SK-N-SH (cell line): ENCODE data around the gene PRM1. TPM values are rescaled to one million over a fixed set of nuclear protein-coding genes. Genes with fewer than 3 reads are reported as not detected.

ENCODE experiments used
- CTCF ChIA-PET: fragments of 300-600, 350-600 bp; formaldehyde crosslinking; extraction: SDS; loops from one replicate; lab custom pipeline; 2021; lab: Yijun Ruan, JAX
- POLR2A ChIA-PET: fragments of 350-600 bp; sonication (Branson Sonifier 250); formaldehyde crosslinking; extraction: SDS; loops from one replicate; lab custom pipeline; 2020; ENCODE audit warnings: antibody characterized with exemption, inconsistent platforms; lab: Yijun Ruan, JAX
- DNase-seq: peaks from one replicate; pipeline ENCODE4 v3.0.0; 2012
- H2AFZ ChIP-seq: fragments of 200-600 bp; sonication (generic); 2 replicates; pipeline ENCODE4 v1.8.1; 2016; ENCODE audit warnings: antibody characterized with exemption, mild to moderate bottlenecking, low read depth
- H3F3A ChIP-seq: fragments of 200-600 bp; sonication (generic); replicated peaks from 2 replicates; pipeline ENCODE3; 2016; ENCODE audit warnings: antibody characterized with exemption, mild to moderate bottlenecking; ENCODE audit not compliant: insufficient read depth
- H3K27ac ChIP-seq, 2 experiments: fragments of 200-500 bp in 1 of 2; fragments of 200-600 bp in 1 of 2; sonication (Bioruptor generic) in 1 of 2; sonication (generic), shearing (Covaris generic) in 1 of 2; 2 replicates each; pipeline versions ENCODE4 v1.5.1 to v1.6.1; 2014 to 2016; ENCODE audit warnings: low read depth in 2 of 2, inconsistent platforms in 1 of 2, low read length in 1 of 2, mild to moderate bottlenecking in 1 of 2, mixed read lengths in 1 of 2
- H3K27me3 ChIP-seq: fragments of 200-600 bp; sonication (generic), shearing (Covaris generic); 2 replicates; pipeline ENCODE4 v1.6.1; 2016; ENCODE audit warnings: mixed run types; ENCODE audit not compliant: insufficient read depth
- H3K36me3 ChIP-seq, 2 experiments: fragments of 200-500 bp in 1 of 2; fragments of 200-600 bp in 1 of 2; sonication (Bioruptor generic) in 1 of 2; sonication (generic) in 1 of 2; replicated peaks in 1 of 2; 2 replicates each; pipeline versions ENCODE3 to v1.5.1; 2014 to 2016; ENCODE audit warnings: low read length in 1 of 2, mild to moderate bottlenecking in 1 of 2; ENCODE audit not compliant: insufficient read depth in 2 of 2, control insufficient read depth in 1 of 2
- H3K4me1 ChIP-seq, 2 experiments: fragments of 200-500 bp in 1 of 2; fragments of 200-600 bp in 1 of 2; sonication (Bioruptor generic) in 1 of 2; sonication (generic), shearing (Covaris generic) in 1 of 2; 2 replicates each; pipeline versions ENCODE4 v1.5.1 to v1.6.1; 2014 to 2016; ENCODE audit warnings: low read depth in 1 of 2, low read length in 1 of 2, mixed run types in 1 of 2; ENCODE audit not compliant: insufficient read depth in 2 of 2, control insufficient read depth in 1 of 2
- H3K4me2 ChIP-seq: fragments of 200-600 bp; sonication (generic), shearing (Covaris generic); 2 replicates; pipeline ENCODE4 v1.6.1; 2017; ENCODE audit warnings: mixed run types
- H3K4me3 ChIP-seq, 2 experiments: fragments of 200-500 bp in 1 of 2; fragments of 200-600 bp in 1 of 2; sonication (Bioruptor generic) in 1 of 2; sonication (generic), shearing (Covaris generic) in 1 of 2; 2 replicates each; pipeline versions ENCODE4 v1.5.1 to v1.8.1; 2014 to 2016; ENCODE audit warnings: low read depth in 2 of 2, inconsistent platforms in 1 of 2, low read length in 1 of 2, mild to moderate bottlenecking in 1 of 2, mixed read lengths in 1 of 2, moderate library complexity in 1 of 2
- H3K79me2 ChIP-seq: fragments of 200-600 bp; sonication (generic); 2 replicates; pipeline ENCODE4 v1.8.1; 2017; ENCODE audit warnings: mild to moderate bottlenecking; ENCODE audit not compliant: insufficient read depth
- H3K9ac ChIP-seq: fragments of 200-600 bp; sonication (generic); 2 replicates; pipeline ENCODE4 v1.6.1; 2017; ENCODE audit warnings: mixed run types
- H3K9me2 ChIP-seq: fragments of 200-600 bp; sonication (generic); 2 replicates; pipeline ENCODE4 v1.6.1; 2017; ENCODE audit warnings: mixed run types
- H3K9me3 ChIP-seq: fragments of 200-600 bp; sonication (generic); 2 replicates; pipeline ENCODE4 v1.6.1; 2017; ENCODE audit warnings: mixed run types, mild to moderate bottlenecking, moderate library complexity
- H4K20me1 ChIP-seq: fragments of 200-600 bp; sonication (generic); 2 replicates; pipeline ENCODE4 v1.6.1; 2017; ENCODE audit warnings: mild to moderate bottlenecking, mixed run types; ENCODE audit not compliant: insufficient read depth
- CHD2 ChIP-seq: fragments of 150-350 bp; IDR thresholded peaks from 2 replicates; pipeline ENCODE4 v1.6.1; 2018; ENCODE audit warnings: low read length; ENCODE audit not compliant: partially characterized antibody
- CTCF ChIP-seq: fragments of 200-600 bp; sonication (generic); IDR thresholded peaks from 2 replicates; pipeline ENCODE4 v1.6.1; 2017; ENCODE audit warnings: antibody characterized with exemption, mild to moderate bottlenecking, moderate library complexity
- EP300 ChIP-seq, 2 experiments: IDR thresholded peaks; 2 replicates each; pipeline versions ENCODE4 v1.4.0 to v1.6.1; 2012; ENCODE audit warnings: borderline replicate concordance in 1 of 2, low read depth in 1 of 2, low read length in 1 of 2
- FOXJ3 ChIP-seq: sonication (generic); formaldehyde crosslinking; IDR thresholded peaks from 2 replicates; pipeline ENCODE4 v1.5.1; 2020; ENCODE audit warnings: mild to moderate bottlenecking, missing genetic modification reagents
- GATA2 ChIP-seq: sonication (generic); formaldehyde crosslinking; IDR thresholded peaks from 2 replicates; pipeline ENCODE4 v1.5.0; 2020; ENCODE audit warnings: mild to moderate bottlenecking, missing genetic modification reagents
- JUND ChIP-seq: IDR thresholded peaks from 2 replicates; pipeline ENCODE4 v1.4.0; 2012
- MEF2A ChIP-seq: IDR thresholded peaks from 2 replicates; pipeline ENCODE4 v1.4.0; 2012; ENCODE audit warnings: low read depth, borderline replicate concordance
- MXI1 ChIP-seq: IDR thresholded peaks from 2 replicates; pipeline ENCODE4 v1.6.1; 2012; ENCODE audit warnings: mild to moderate bottlenecking, low read depth, low read length, improper control_type of control experiment
- NFIC ChIP-seq: IDR thresholded peaks from 2 replicates; pipeline ENCODE4 v1.4.0; 2012; ENCODE audit warnings: borderline replicate concordance
- PBX3 ChIP-seq: IDR thresholded peaks from 2 replicates; pipeline ENCODE4; 2012
- POLR2AphosphoS5 ChIP-seq: IDR thresholded peaks from 2 replicates; pipeline ENCODE4 v1.6.1; 2012; ENCODE audit warnings: low read depth, low read length
- RAD21 ChIP-seq: IDR thresholded peaks from 2 replicates; pipeline ENCODE4 v1.6.1; 2012; ENCODE audit warnings: mild to moderate bottlenecking, low read length
- RFX5 ChIP-seq: IDR thresholded peaks from 2 replicates; pipeline ENCODE4 v1.6.1; 2012; ENCODE audit warnings: mild to moderate bottlenecking, improper control_type of control experiment, low read length
- RXRA ChIP-seq: IDR thresholded peaks from 2 replicates; pipeline ENCODE4 v1.4.0; 2012; ENCODE audit warnings: low read depth, mild to moderate bottlenecking, borderline replicate concordance
- SIN3A ChIP-seq: IDR thresholded peaks from 2 replicates; pipeline ENCODE4 v1.6.1; 2012; ENCODE audit warnings: low read depth, mild to moderate bottlenecking, low read length, moderate library complexity, borderline replicate concordance
- TCF12 ChIP-seq: IDR thresholded peaks from 2 replicates; pipeline ENCODE4 v1.4.0; 2012
- TEAD4 ChIP-seq: IDR thresholded peaks from 2 replicates; pipeline ENCODE4 v1.4.0; 2012; ENCODE audit warnings: mild to moderate bottlenecking, borderline replicate concordance; ENCODE audit not compliant: insufficient read depth
- USF2 ChIP-seq: fragments of 150-350 bp; IDR thresholded peaks from 2 replicates; pipeline ENCODE4 v1.6.1; 2017; ENCODE audit warnings: antibody characterized with exemption, low read length, low read depth, borderline replicate concordance
- WGBS: methylation state at CpG from one replicate; pipeline ENCODE4 v1.1.6; 2017; ENCODE audit warnings: low lambda C conversion rate; 5-methylcytosine and 5-hydroxymethylcytosine counted together
- polyA plus RNA-seq, 3 experiments: library from polyadenylated mRNA; depleted of rRNA; stranded (reverse); fragments of >200 nt; gene quantifications; 2 replicates each; pipeline ENCODE4 v1.2.3, GENCODE V29; 2012
- TF ChIP-seq, protein P1 (sequence below): IDR thresholded peaks from 2 replicates; pipeline ENCODE4 v1.4.0; 2012; ENCODE audit warnings: low read depth, borderline replicate concordance

PRM1 gene
- polyA plus RNA-seq, 1 of the 3 experiments (the other 2 are of a cell fraction): not detected

GRCh38 chr16:11273721-11274324 is 7.3 kb downstream of the PRM1 start:
- H3K9me3 ChIP-seq: no peaks in the 10 kb centered on the region
- TF ChIP-seq JUND: no peak
- no peak for TF ChIP-seq NFIC
- TF ChIP-seq RXRA: no peak
- TF ChIP-seq, protein P1, sequence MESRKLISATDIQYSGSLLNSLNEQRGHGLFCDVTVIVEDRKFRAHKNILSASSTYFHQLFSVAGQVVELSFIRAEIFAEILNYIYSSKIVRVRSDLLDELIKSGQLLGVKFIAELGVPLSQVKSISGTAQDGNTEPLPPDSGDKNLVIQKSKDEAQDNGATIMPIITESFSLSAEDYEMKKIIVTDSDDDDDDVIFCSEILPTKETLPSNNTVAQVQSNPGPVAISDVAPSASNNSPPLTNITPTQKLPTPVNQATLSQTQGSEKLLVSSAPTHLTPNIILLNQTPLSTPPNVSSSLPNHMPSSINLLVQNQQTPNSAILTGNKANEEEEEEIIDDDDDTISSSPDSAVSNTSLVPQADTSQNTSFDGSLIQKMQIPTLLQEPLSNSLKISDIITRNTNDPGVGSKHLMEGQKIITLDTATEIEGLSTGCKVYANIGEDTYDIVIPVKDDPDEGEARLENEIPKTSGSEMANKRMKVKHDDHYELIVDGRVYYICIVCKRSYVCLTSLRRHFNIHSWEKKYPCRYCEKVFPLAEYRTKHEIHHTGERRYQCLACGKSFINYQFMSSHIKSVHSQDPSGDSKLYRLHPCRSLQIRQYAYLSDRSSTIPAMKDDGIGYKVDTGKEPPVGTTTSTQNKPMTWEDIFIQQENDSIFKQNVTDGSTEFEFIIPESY: no peak
- no peak for TF ChIP-seq GATA2 (CRISPR knock-in tag)
- TF ChIP-seq PBX3: no peak
- TF ChIP-seq CHD2: no peak
- no peak for TF ChIP-seq MXI1
- no peak for TF ChIP-seq MEF2A
- no peaks in the 10 kb centered on the region for H3K36me3 ChIP-seq
- H3K9ac ChIP-seq: no peak overlapping the region
- H3K27me3 ChIP-seq: no peaks in the 10 kb centered on the region; the same call in none of the 2 replicates
- no peak for DNase-seq
- no peaks in the 10 kb centered on the region for H3F3A ChIP-seq
- H2AFZ ChIP-seq: no peak overlapping the region
- ChIA-PET CTCF (interaction anchor here (0.7 to 2.5 kb wide), 5 partner anchors 10 to 310 kb away, joined by 4 to 9 read pairs (median 6); partner anchors contain the start of gene SOCS1), POLR2A (no interaction called here)
- WGBS: 71% methylated on average over 2 of the region's 3 CpGs
- H3K27ac ChIP-seq: no peak overlapping the region
- no peak overlapping the region for H3K4me3 ChIP-seq
- H4K20me1 ChIP-seq: no peaks in the 10 kb centered on the region
- no peaks in the 10 kb centered on the region for H3K79me2 ChIP-seq
- H3K4me1 ChIP-seq: no peaks in the 10 kb centered on the region
- no peaks in the 10 kb centered on the region for H3K9me2 ChIP-seq
- H3K4me2 ChIP-seq: no peak overlapping the region

- H3K9me2 ChIP-seq: no peaks in the 10 kb centered on the region
- no peak within 1 kb of the TSS for H3K4me3 ChIP-seq
- no peak for DNase-seq
- no peaks in the 10 kb centered on the region; the same call in none of the 2 replicates for H3K27me3 ChIP-seq
- H3K4me2 ChIP-seq: no peak within 1 kb of the TSS
- no peaks in the 10 kb centered on the region for H3K36me3 ChIP-seq
- no peaks in the 10 kb centered on the region for H3K4me1 ChIP-seq
- no peak within 1 kb of the TSS for H3K9ac ChIP-seq
- no peaks in the 10 kb centered on the region for H4K20me1 ChIP-seq
- ChIA-PET POLR2A (no interaction called here), CTCF (interaction anchor here (0.9 to 2.5 kb wide), 5 partner anchors 11 to 309 kb away, joined by 3 to 9 read pairs (median 6); partner anchors contain the start of gene SOCS1)
- no peaks in the 10 kb centered on the region for H3K79me2 ChIP-seq
- H3K9me3 ChIP-seq: no peaks in the 10 kb centered on the region
- WGBS: 89% methylated on average over 24 of the region's 30 CpGs
- H3F3A ChIP-seq: no peaks in the 10 kb centered on the region
- no peak within 1 kb of the TSS for H3K27ac ChIP-seq
- H2AFZ ChIP-seq: no peak within 1 kb of the TSS
- no peak for TF ChIP-seq POLR2AphosphoS5
- no peak for TF ChIP-seq GATA2 (CRISPR knock-in tag)
- TF ChIP-seq USF2: no peak
- TF ChIP-seq TEAD4: no peak
- TF ChIP-seq TCF12: no peak
- no peak for TF ChIP-seq RXRA
- no peak for TF ChIP-seq FOXJ3
- TF ChIP-seq EP300 (IDR thresholded peaks at IDR 0.05; ENCODE audit: borderline replicate concordance in 1 of 2, low read depth in 1 of 2, low read length in 1 of 2): no peak
- TF ChIP-seq RFX5: no peak
- no peak for TF ChIP-seq RAD21
- TF ChIP-seq CTCF: no peak
- no peak for TF ChIP-seq PBX3
- TF ChIP-seq SIN3A: no peak
Measured at GRCh38 chr16:11272921-11273720, 8.0 kb downstream of the PRM1 start, which contains the start of gene PRM3. Gene PRM3 (minus strand): TSS chr16:11273629. CDS start chr16:11273595, 34 bp downstream.
